NB4 (cell line): Measurements from ENCODE around the gene GPX3.

Experiments used
- POLR2A ChIP-seq: IDR thresholded peaks from 2 replicates; pipeline ENCODE4 v1.6.1; 2011; ENCODE audit warnings: mild to moderate bottlenecking; ENCODE audit not compliant: insufficient read length; ENCODE audit errors: extremely low read depth
- TF ChIP-seq, protein P1 (sequence below): IDR thresholded peaks from one replicate; pipeline ENCODE4 v1.5.1; 2012; ENCODE audit warnings: low read depth, low read length

DNA sequence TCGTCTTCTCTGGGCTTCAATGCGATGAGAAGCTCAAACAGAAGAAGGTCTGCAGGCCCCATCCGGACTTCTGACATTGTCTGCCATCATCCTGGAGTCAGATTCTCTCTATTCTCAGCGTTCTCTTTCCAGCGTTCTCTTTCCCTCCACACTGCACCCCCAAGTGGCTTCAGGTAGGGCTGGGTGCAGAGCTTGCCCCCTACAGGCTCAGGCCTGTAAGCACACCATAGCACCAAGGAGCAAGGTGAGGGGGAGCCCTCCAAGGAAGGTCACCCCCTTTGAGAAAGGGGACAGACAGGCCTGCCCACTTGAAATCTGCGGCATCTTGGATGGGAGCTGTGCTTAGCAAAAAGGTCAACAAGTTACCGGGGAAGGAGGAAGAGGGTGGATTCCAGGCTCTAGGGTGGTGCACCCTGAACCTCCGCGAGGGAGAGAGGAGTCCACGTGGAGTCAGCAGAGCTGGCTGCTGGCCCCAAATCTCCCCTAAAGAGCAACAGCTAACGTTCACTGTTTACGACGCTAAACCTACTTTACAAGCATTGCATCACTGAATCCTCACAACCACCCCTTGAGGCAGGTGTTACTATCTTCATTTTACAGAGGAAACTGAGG, 27.5 kb downstream of the GPX3 start:
- TF ChIP-seq, protein P1, sequence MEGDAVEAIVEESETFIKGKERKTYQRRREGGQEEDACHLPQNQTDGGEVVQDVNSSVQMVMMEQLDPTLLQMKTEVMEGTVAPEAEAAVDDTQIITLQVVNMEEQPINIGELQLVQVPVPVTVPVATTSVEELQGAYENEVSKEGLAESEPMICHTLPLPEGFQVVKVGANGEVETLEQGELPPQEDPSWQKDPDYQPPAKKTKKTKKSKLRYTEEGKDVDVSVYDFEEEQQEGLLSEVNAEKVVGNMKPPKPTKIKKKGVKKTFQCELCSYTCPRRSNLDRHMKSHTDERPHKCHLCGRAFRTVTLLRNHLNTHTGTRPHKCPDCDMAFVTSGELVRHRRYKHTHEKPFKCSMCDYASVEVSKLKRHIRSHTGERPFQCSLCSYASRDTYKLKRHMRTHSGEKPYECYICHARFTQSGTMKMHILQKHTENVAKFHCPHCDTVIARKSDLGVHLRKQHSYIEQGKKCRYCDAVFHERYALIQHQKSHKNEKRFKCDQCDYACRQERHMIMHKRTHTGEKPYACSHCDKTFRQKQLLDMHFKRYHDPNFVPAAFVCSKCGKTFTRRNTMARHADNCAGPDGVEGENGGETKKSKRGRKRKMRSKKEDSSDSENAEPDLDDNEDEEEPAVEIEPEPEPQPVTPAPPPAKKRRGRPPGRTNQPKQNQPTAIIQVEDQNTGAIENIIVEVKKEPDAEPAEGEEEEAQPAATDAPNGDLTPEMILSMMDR, result peak; percentile 91
- no peak for TF ChIP-seq POLR2A
